ENCODE data around the gene EPOP.
A peak's percentile ranks its signal among the peaks of the same experiment; 100 is the strongest.

EPOP gene

DNA sequence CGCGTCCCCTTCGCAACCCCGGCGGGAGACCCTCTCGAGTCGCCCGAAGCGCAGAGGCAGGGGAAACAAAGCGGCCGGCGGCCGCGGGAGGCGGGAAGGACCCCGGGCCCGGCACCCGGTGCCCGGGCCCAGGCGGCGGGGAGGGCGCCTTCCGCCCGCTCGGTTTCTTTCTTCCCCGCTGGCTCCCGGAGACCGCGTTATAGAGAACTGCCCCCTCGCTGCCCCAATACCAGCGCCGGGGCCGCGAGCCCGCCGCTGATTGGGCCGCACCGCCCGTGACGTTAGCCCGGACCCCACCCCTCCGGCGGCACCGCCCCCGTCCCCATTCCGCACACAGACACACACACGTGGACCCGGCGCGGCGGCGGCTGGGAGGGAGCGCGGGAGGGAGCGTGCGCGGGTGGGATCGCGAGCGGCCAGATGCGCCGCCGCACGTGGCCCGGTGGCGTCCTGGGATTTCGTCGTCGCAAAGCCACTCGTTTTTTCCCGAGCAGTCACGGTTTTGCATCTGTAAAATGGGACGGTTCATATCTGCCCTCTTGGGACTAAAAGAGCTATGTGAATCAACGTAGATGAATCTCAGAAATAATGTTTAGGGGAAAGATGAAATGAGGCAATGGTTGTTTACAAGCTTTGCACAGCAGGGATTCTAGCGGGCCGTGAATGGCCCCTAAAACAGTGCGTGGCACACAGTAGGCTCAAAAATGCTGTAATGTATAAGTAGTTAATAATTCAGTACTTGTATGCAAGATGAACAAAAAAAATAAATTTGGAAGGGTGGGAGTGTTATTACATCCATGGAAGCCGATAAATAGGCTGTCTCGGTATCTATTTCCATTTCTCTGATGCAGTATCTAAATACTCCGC, at the start of gene EPOP:
Gene EPOP, minus strand, starts transcription at position 209 of the 867 bp plus-strand sequence. CDS start 462 bp downstream, outside the sequence.
- peak in 54 of 56 donors; percentile 35 to 94 (median 76) for DNase-seq

DNA sequence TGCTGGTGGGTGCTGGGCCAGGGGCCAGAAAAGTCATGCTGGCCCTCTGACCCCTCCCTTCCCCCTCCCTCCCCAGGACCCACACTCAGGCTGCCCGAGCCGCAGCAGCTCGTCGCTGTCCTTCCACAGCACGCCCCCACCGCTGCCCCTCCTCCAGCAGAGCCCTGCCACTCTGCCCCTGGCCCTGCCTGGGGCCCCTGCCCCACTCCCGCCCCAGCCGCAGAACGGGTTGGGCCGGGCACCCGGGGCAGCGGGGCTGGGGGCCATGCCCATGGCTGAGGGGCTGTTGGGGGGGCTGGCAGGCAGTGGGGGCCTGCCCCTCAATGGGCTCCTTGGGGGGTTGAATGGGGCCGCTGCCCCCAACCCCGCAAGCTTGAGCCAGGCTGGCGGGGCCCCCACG, 47.0 kb upstream of the EPOP start:
- DNase-seq: no peak

GRCh38 chr17:38720941-38721340, 46.2 kb upstream of the EPOP start:
- no peak for DNase-seq

GRCh38 chr17:38719943-38720641, 45.3 kb upstream of the EPOP start:
- no peak for DNase-seq

DNA sequence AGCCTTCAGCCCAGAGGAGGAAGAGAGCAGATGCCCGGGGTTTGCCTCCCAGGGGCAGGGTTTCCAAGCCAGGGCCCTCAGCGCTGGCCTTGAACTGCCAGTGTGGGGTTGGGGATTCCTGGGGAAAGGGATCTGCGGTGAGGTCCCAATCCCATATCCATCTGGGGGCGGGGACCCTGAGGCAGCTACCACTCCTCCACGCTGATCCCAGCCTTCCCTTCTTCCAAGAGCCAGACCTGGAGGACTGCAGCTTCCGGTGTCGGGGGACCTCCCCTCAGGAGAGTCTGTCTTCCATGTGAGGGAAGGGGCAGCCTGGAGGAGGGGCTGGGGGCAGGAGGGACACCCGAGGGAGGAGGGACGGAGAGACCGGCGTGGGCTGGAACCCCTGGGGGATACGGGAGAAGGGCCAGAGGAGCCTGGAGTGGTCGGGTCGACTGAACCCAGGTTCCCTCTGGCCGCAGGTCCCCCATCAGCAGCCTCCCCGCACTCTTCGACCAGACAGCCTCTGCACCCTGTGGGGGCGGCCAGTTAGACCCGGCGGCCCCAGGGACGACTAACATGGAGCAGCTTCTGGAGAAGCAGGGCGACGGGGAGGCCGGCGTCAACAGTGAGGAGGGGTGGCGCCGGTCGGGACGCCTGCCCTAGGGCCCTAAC, 44.7 kb upstream of the EPOP start:
- DNase-seq: no peak

DNA sequence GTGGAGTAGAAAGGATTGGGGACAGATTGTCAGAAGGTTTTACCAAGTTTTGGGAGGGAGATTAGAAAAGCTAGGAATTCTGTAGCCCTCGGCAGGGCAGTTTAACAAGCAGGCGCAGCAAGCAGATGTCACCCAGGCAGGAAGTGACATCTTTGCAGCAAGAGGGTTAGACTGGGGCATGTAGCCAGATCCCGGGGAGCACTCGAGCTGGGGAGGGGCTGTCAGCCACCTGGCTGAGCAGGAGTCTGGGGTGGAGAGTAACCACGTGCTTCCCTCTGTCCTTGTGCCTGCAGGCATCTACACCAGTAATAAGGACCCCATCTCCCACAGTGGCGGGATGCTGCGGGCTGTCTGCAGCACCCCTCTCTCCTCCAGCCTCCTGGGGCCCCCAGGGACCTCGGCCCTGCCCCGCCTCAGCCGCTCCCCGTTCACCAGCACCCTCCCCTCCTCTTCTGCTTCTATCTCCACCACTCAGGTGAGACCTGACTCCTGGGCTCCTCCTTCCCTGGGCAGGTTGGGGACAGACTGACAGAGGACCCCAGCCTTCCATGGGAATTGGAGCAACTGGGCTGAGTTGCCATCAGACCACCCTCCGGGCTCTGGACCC, 42.5 kb upstream of the EPOP start:
- no peak for DNase-seq

GRCh38 chr17:38716368-38717005, 41.7 kb upstream of the EPOP start:
- DNase-seq: no peak

DNA sequence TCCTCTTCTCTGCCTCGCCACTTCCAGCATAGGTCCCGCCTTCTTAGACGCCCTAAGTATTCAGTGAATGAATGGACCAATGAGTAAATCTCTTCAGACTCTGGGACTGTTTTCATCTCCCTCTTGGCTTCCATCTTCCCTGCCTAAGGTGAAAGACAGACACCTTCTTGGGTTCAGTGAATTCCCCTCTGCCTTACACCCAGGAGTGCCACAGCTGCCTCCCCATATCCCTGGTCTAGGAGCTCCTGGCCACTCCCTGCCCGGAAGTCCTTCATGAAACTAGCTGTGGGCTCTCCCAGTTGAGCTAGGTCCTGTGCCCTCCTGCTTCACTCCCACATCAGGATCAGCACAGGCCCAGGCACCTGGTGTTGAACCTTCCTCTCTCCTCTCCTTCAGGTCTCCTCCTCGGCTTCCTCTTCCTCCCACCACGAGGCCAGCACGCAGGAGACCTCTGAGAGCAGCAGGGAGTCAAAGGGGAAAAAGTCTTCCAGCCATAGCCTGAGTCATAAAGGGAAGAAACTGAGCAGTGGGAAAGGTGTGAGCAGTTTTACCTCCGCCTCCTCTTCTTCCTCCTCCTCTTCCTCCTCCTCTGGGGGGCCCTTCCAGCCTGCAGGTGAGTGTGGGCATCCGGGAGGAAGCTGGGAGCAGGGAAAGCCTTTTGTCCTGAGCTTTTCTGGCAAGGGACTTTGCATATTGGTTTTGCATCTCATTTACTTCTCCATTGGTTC, 40.6 kb upstream of the EPOP start:
- DNase-seq: no peak

- no peak for DNase-seq
Observed at GRCh38 chr17:38713456-38714075, 38.8 kb upstream of the EPOP start.

DNA sequence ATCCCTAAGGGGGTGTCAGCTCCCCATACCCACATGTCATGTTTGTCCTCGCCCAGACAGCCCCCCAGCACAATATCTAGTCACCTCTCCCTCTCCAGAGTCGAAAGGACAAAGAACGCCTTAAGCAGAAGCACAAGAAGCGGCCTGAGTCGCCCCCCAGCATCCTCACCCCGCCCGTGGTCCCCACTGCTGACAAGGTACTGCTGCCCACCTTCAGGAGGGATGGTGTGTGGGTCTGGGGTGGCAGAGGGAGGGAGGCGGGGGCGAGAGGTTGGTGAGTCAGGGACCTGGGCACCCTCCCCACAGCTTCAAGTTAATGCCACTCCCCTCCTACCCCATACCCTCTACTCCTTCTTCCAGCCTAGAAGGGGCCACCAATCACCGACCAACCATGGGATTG, 37.8 kb upstream of the EPOP start:
- DNase-seq: no peak

DNA sequence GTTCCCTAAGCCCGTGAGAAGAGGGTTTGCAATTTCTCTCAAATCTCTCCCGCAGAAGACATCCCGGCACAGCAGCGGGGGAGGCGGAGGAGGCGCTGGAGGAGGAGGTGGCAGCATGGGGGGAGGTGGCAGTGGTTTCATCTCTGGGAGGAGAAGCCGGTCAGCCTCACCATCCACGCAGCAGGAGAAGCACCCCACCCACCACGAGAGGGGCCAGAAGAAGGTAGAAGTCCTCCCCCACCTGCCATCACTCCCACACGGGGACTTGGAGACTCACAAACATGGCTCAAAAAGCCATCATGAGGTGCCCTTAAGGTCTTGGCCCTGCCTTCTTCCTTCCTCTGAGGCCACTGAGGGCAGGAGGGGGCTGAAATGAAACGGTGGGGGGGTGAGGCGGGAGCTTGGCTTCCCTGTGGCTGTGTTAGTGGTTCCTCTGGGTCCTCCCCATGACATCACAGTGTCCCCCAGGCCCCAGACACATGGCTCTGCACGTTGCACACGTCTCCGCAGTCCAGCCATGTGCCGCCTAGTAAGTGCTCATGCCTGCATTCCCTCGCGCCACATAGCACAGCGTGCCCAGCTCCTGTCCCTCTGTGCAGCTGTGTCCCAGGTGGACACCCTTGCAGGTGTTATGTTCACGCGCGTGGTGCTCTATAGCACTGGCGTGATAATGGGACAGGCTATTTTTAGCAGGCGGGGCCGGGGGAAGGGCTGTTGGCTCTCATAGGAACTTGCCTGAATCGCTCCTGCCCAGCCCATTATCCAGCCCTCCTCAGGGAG, 37.2 kb upstream of the EPOP start:
- no peak for DNase-seq

DNA sequence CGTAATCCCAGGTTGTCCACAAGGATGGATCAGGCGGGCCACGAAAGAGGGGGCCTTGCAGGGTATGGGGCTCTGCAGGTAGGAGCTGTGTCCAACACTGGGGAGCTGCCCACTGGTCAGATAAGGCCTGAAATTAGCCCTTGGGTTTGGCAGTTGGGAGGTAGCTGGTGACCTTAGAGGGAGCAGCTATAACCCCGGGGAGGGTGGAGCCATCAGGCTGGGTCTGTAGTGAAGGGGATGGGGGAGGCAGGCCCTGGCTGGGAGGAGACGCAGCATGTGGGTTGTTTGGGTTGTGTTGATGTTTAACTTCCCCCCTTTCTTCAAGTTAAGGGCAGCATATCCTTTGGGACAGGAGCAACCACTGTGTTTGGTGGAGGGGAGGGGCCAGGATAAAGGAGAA, 36.2 kb upstream of the EPOP start:
- DNase-seq: no peak

DNA sequence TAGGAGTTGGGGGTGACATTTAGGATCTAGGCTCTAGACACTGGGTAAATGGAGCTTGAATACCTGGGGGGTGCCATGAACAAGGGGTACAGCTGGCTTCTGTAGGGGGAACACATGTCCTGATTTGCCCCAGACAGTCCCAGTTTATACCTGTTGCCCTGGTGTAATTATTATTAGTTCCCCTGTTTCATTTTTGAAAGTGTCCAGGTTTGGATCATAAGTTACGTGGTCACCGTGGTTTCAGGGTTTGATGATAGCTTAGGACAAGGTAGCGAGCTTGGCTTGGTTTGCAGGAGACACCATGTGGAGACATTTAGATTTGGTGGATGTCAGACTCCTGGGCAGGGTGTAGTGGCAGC, 35.8 kb upstream of the EPOP start:
- no peak for DNase-seq

- no peak for DNase-seq
Observed at GRCh38 chr17:38709864-38710603, 35.3 kb upstream of the EPOP start.

- DNase-seq: no peak
Observed at GRCh38 chr17:38709104-38709820, 34.5 kb upstream of the EPOP start.

GRCh38 chr17:38707678-38708351, 33.1 kb upstream of the EPOP start:
- DNase-seq: no peak

- no peak for DNase-seq
Observed at GRCh38 chr17:38706505-38707216, 31.9 kb upstream of the EPOP start.
